Psoas muscle (tissue), 8 donors: ENCODE measurements around the gene EXTL1. TPM values are rescaled to one million over a fixed set of nuclear protein-coding genes. Genes with fewer than 3 reads are reported as not detected.

ENCODE experiments used
- ATAC-seq, 4 donors: fragments of 200-7000 bp; cut with Tn5 transposase; one replicate each; pipeline ENCODE4 v1.9.1; 2020; ENCODE audit warnings: moderate library complexity in 3 of 4, mild to moderate bottlenecking in 2 of 4
- DNase-seq, 2 donors: peaks; one replicate each; pipeline ENCODE4 v3.0.0-alpha.2; 2020
- H3K27ac ChIP-seq: fragments of 200-600 bp; one replicate; pipeline ENCODE4 v1.8.0; 2022
- H3K27me3 ChIP-seq, 3 donors: fragments of 200-600 bp in 1 of 3; one replicate each; pipeline versions ENCODE4 v1.6.1 to v1.8.0; 2013 to 2022; ENCODE audit warnings: low read length in 2 of 3, mild to moderate bottlenecking in 2 of 3, moderate library complexity in 1 of 3; ENCODE audit not compliant: insufficient read depth in 3 of 3
- H3K36me3 ChIP-seq, 2 donors: fragments of 200-600 bp in 1 of 2; one replicate each; pipeline versions ENCODE4 v1.6.1 to v1.8.0; 2013 to 2022; ENCODE audit warnings: low read depth in 1 of 2, mild to moderate bottlenecking in 1 of 2, moderate library complexity in 1 of 2; ENCODE audit not compliant: insufficient read depth in 1 of 2
- H3K4me1 ChIP-seq: fragments of 200-600 bp; one replicate; pipeline ENCODE4 v1.8.0; 2022
- H3K4me3 ChIP-seq: fragments of 200-600 bp; one replicate; pipeline ENCODE4 v1.8.0; 2022; ENCODE audit warnings: mild to moderate bottlenecking
- H3K9me3 ChIP-seq: fragments of 200-600 bp; one replicate; pipeline ENCODE4 v1.8.0; 2022
- WGBS, 3 donors: extraction: QIAGEN DNeasy Blood & Tissue Kit; methylation state at CpG; one replicate each; pipeline versions ENCODE4 v1.1.6 to v1.1.7; 2013; 5-methylcytosine and 5-hydroxymethylcytosine counted together
- intact Hi-C, 2 donors: fragments of 100-400 bp; cut with DNase I; formaldehyde crosslinking; loops; one replicate each; pipeline versions ENCODE4 v1.11.0 to v1.14.2; 2022
- polyA plus RNA-seq, 3 donors: library from polyadenylated mRNA; stranded (reverse); fragments of 200-250 nt; gene quantifications; one replicate each; pipeline ENCODE4 v1.2.3, GENCODE V29; 2013
- total RNA-seq, 4 donors: library from RNA; stranded (reverse); fragmentation: NEBNext Ultra II Directional in 2 of 4; extraction: Animal tissue kit (Norgen Biotek cat#: 25700) in 2 of 4; gene quantifications; one replicate each; pipeline versions ENCODE4 v1.2.1 to v1.2.4, GENCODE V29; 2021 to 2023
- TF ChIP-seq, protein P1 (sequence below): fragments of 200-600 bp; IDR thresholded peaks from one replicate; pipeline ENCODE4 v1.8.0; 2022; ENCODE audit warnings: antibody characterized with exemption
- donor health status: healthy with polysubstance abuse.
- donor health status: DM: no; HTN: no; CAD: no; lungs with moderate emphysema.
- donor health status: Bipolar disorder and iron deficiency.
- donor health status: healthy.
- donor health status: DM: yes; HTN: yes; CAD: no.
- donor health status: DM: no; HTN: no; CAD: no.
- donor health status: DM: no; HTN: no; CAD: no.
- donor health status: DM: yes; HTN: yes; CAD: no.

EXTL1 gene
- total and polyA plus RNA-seq, 7 donors = 0.39 to 4.6 (median 1.1) TPM

DNA sequence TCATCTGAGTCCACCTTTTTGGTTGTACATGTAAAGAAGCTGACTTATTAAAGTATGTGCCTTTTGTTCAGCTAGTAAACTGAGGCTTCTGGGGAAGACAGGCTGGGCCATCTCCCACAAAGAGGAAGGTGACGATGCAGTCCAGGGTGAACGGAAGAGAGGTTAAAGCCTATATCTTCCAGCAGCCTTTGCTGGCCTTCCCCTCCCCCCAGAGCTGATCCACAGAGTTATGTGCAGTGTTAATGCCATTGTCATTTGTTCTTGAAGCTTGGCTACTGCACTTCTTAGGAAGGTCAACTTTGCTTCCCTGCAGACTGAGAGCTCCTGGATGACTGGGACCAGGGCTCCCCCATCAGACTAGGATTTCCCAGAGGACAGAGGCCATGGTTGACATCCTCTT is 22.2 kb downstream of the EXTL1 start:
- Histone ChIP-seq H3K27ac (peak overlapping the region; percentile 9), H3K36me3 (no peaks in the 10 kb centered on the region), H3K4me1 (peaks cover 12% of the 10 kb centered on the region), H3K9me3 (no peaks in the 10 kb centered on the region), H3K27me3 (peaks cover 0 to 8% (median 0%) of the 10 kb centered on the region in 3 donors), H3K4me3 (no peak overlapping the region)
- 81 to 86% (median 83%) methylated on average over 2 of the region's 2 CpGs for WGBS, 3 donors
- DNase-seq = no peak
- intact Hi-C loops = no loop called here
- no peak for ATAC-seq
- TF ChIP-seq, protein P1, sequence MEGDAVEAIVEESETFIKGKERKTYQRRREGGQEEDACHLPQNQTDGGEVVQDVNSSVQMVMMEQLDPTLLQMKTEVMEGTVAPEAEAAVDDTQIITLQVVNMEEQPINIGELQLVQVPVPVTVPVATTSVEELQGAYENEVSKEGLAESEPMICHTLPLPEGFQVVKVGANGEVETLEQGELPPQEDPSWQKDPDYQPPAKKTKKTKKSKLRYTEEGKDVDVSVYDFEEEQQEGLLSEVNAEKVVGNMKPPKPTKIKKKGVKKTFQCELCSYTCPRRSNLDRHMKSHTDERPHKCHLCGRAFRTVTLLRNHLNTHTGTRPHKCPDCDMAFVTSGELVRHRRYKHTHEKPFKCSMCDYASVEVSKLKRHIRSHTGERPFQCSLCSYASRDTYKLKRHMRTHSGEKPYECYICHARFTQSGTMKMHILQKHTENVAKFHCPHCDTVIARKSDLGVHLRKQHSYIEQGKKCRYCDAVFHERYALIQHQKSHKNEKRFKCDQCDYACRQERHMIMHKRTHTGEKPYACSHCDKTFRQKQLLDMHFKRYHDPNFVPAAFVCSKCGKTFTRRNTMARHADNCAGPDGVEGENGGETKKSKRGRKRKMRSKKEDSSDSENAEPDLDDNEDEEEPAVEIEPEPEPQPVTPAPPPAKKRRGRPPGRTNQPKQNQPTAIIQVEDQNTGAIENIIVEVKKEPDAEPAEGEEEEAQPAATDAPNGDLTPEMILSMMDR = no peak

DNA sequence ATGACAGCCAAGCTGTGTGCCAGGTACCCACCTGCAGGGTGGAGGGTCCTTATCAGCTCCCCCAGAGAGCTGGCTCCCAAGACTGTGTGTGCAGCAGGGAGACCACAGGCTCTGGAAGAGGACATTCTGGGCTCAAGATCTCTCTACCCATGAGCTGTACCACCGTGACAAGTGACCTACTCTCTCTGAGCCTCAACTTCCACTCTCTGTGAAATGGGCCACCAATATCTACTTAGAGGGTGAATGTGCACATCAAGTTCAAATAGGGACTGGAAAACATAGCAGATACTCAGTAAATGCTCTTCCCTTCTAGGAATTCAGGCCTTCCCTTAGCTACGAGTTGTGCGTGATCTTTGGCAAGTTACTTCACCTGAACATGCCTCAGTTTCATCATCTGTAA is 22.8 kb downstream of the EXTL1 start:
- DNase-seq (no peak), ATAC-seq (no peak)
- no peak overlapping the region for H3K4me3 ChIP-seq
- peaks cover 0 to 8% (median 0%) of the 10 kb centered on the region in 3 donors for H3K27me3 ChIP-seq
- TF ChIP-seq, protein P1 = no peak
- intact Hi-C loops = no loop called here
- H3K27ac ChIP-seq = no peak overlapping the region
- H3K4me1 ChIP-seq = peaks cover 7% of the 10 kb centered on the region
- 86 to 94% (median 92%) methylated on average over 3 of the region's 3 CpGs for WGBS, 3 donors
- no peaks in the 10 kb centered on the region for H3K36me3 ChIP-seq
- H3K9me3 ChIP-seq = no peaks in the 10 kb centered on the region

DNA sequence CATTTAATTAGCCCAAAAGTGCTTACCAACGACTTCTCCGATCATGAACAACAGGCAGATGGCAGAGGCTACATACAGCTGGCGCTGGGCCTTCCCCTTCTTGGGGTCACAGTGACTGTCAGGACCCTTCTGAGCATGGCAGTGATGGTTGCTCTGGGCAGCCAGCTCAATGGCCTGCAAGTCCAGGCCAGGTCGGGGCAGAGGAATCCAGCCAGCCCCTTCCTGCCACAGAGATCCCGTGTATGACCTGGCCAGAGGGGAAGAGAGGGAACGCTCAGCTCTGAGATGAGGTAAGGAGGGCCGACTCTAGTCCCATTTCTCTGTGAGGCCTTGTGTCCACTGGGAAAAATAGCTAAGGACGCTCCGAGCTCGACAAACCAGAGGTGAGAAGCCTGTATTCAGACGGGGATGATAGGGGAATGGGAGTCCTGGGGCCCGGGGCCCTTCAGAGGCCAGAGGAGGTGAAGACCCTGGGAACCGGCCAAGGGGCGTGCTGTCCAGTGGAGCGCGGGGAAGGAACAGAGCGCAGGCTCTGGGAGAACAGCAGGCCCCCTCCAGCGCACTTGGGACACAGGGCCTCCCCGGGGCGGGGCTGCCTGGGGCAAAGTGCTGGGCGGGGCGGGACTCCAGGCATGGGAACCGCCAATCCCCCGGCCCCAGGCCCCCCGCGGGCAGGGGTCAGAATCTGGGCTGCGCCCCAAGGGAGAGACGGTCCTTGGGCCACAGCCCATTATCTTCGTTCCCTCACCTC is 23.6 kb downstream of the EXTL1 start:
- 37 to 61% (median 38%) methylated on average over 20 to 29 of the region's 29 CpGs for WGBS, 3 donors
- Histone ChIP-seq H3K27ac (peak overlapping the region; percentile 54), H3K27me3 (peaks cover 0 to 8% (median 0%) of the 10 kb centered on the region in 3 donors), H3K4me3 (peak overlapping the region; percentile 53), H3K9me3 (no peaks in the 10 kb centered on the region), H3K36me3 (no peaks in the 10 kb centered on the region), H3K4me1 (peaks cover 7% of the 10 kb centered on the region)
- intact Hi-C loops = no loop called here
- TF ChIP-seq, protein P1 = no peak
- peak in 2 of 4 donors; percentile 0 to 5 for ATAC-seq
- DNase-seq = peak in 1 of 2 donors; percentile 29

DNA sequence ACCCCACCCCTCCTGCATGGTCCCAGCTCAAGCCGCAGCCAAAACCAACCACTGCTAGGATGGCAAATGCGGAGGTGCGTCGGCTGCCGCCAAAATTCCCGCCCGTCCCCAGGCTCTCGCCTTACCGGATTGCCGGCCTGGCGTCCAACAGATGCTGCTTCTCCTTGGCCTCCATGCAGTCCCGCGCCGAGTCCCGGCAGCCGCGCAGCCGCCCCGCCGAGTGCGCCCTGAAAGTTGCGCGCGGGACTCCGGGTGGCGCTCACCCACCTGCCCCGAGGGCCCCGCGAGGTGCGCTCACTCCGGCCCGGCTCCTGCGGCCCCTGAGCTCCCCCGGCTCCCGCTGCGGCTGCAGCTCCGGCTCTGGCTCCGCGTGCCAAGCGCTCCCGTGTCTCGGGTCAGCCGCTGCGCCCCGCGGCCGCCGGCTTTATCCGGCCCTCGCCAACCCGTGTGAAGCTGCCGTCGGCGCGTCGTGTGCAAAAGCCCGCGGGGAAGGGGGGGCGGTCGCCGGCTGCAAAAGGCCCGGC is 24.2 kb downstream of the EXTL1 start, which contains the start of gene SLC30A2:
TSS of gene SLC30A2 (minus strand) at position 397 of the 524 bp plus-strand sequence. CDS start at position 175, 222 bp downstream.
- DNase-seq = no peak
- TF ChIP-seq, protein P1 = no peak
- WGBS, 3 donors = 0 to 1% (median 0%) methylated on average over 40 to 61 of the region's 62 CpGs
- ATAC-seq = peak in 2 of 4 donors; percentile 1 to 42
- H3K4me1 ChIP-seq = peaks cover 7% of the 10 kb centered on the region
- H3K36me3 ChIP-seq = peaks cover 0 to under 1% of the 10 kb centered on the region in 2 donors
- intact Hi-C loops = no loop called here
- peak within 1 kb of the TSS; percentile 53 for H3K4me3 ChIP-seq
- H3K9me3 ChIP-seq = no peaks in the 10 kb centered on the region
- H3K27me3 ChIP-seq = peaks cover 0 to 8% (median 0%) of the 10 kb centered on the region in 3 donors
- H3K27ac ChIP-seq = peak within 1 kb of the TSS; percentile 88
